GM04504 (cell line): ENCODE measurements around the gene TCERG1L.
"Not testable (repeated sequence)": the region's sequence is repeated elsewhere in the genome, so short reads cannot be mapped to it uniquely, and the experiment has no call there.

ENCODE experiments used
- DNase-seq: peaks from one replicate; pipeline ENCODE4 v3.0.0-alpha.2; 2012; ENCODE audit warnings: low read depth

Gene TCERG1L

GRCh38 chr10:131248376-131249165, 63.0 kb downstream of the TCERG1L start:
- DNase-seq, result no peak

- no peak for DNase-seq
These were observed 63.6 kb downstream of the TCERG1L start for GRCh38 chr10:131247873-131248272.

- DNase-seq, result no peak
These were observed 64.7 kb downstream of the TCERG1L start for GRCh38 chr10:131246775-131247174.

- DNase-seq, result no peak
These were observed 65.4 kb downstream of the TCERG1L start for GRCh38 chr10:131246089-131246488.

- no peak for DNase-seq
These were observed 66.0 kb downstream of the TCERG1L start for GRCh38 chr10:131245475-131246059.

- no peak for DNase-seq
These were observed 66.7 kb downstream of the TCERG1L start for GRCh38 chr10:131244836-131245235.

- DNase-seq, result no peak
These were observed 68.4 kb downstream of the TCERG1L start for GRCh38 chr10:131243076-131243475.

GRCh38 chr10:131242007-131242406, 69.5 kb downstream of the TCERG1L start:
- DNase-seq, result no peak

GRCh38 chr10:131240691-131241090, 70.8 kb downstream of the TCERG1L start:
- DNase-seq, result no peak

GRCh38 chr10:131239926-131240325, 71.6 kb downstream of the TCERG1L start:
- no peak for DNase-seq

- no peak for DNase-seq
These were observed 72.1 kb downstream of the TCERG1L start for GRCh38 chr10:131239450-131239849.

- no peak for DNase-seq
These were observed 72.7 kb downstream of the TCERG1L start for GRCh38 chr10:131238669-131239280.

- no peak for DNase-seq
These were observed 73.4 kb downstream of the TCERG1L start for GRCh38 chr10:131237991-131238651.

- DNase-seq, result not testable (repeated sequence)
These were observed 76.9 kb downstream of the TCERG1L start for GRCh38 chr10:131234606-131235005.

GRCh38 chr10:131233611-131234258, 77.8 kb downstream of the TCERG1L start:
- no peak for DNase-seq

- DNase-seq, result no peak
These were observed 79.5 kb downstream of the TCERG1L start for GRCh38 chr10:131231965-131232541.

GRCh38 chr10:131231323-131231964, 80.1 kb downstream of the TCERG1L start:
- DNase-seq, result no peak

GRCh38 chr10:131230641-131231322, 80.7 kb downstream of the TCERG1L start:
- DNase-seq, result no peak

- no peak for DNase-seq
These were observed 81.4 kb downstream of the TCERG1L start for GRCh38 chr10:131230166-131230565.

GRCh38 chr10:131227163-131227740, 84.3 kb downstream of the TCERG1L start:
- no peak for DNase-seq
